ENCODE measurements around the gene NLRC5. TPM values are rescaled to one million over a fixed set of nuclear protein-coding genes. Genes with fewer than 3 reads are reported as not detected.

The NLRC5 gene
- total RNA-seq, 4 donors from 2014 or later = 20.6 to 189 (median 43.2) TPM

DNA sequence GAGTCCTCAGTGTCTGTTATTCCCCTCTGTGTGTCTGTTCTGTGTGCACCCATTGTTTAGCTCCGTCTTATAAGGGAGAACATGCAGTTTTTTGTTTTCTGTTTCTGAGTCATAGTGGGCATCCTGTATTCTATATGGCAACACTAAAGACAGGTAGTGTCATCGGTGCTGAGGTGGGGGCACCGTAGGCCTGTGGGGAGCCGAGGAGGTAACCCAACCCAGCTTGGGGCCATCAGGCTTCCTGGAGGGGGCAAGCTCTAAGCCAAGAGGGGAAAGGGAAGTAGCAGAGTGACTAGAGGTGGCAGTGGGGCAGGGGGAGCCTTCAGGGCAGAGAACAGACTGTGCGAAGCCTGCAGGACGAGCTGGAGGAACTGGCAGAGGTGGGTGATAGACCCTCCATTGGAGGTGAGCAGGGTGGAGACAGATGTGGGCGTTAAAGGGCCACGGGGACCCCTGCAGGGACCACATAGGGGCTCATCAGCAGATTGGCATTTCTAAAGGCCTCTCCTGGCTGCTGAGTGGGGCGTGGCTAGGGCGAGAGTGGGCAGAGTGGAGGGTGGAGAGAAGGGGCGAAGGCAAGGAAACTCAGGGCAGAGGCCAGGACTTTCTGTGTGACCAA is 139.5 kb downstream of the NLRC5 start:
- no peak for ATAC-seq (ENCODE audit: low FRiP score)
- TF ChIP-seq CTCF (IDR thresholded peaks at IDR 0.05) = no peak
- DNase-seq (ENCODE audit: low spot score) = no peak

GRCh38 chr16:57130950-57131321 is 141.6 kb downstream of the NLRC5 start:
- TF ChIP-seq CTCF (IDR thresholded peaks at IDR 0.05) = no peak
- DNase-seq (ENCODE audit: low spot score) (no peak), ATAC-seq (ENCODE audit: low FRiP score) (no peak)

- ATAC-seq (ENCODE audit: low FRiP score) (no peak), DNase-seq (ENCODE audit: low spot score) (no peak)
- TF ChIP-seq CTCF (IDR thresholded peaks at IDR 0.05) = no peak
Measured at GRCh38 chr16:57131351-57131970, 142.1 kb downstream of the NLRC5 start.

DNA sequence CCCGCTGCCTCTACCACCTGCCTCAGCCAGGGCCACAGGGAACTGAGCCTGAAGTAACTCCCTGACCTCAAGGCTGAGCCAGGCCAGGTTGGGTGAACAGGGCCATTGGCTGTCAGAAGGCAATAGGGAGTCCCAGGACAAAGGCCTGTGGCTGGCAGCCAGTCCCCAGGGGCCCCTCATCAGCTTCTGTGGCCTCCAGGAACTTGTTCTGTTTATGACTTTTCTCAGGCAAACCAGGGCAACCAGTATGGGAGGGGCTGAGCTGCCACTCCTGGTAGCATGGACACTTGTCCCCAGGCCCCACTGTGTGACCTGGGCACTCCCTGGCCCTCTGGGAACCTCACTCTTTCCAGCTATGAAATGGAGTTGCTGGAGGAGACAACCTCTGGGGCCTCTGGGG is 143.1 kb downstream of the NLRC5 start:
- no peak for DNase-seq (ENCODE audit: low spot score)
- TF ChIP-seq CTCF (IDR thresholded peaks at IDR 0.05) = no peak
- no peak for ATAC-seq (ENCODE audit: low FRiP score)

- TF ChIP-seq CTCF (IDR thresholded peaks at IDR 0.05) = no peak
- ATAC-seq (ENCODE audit: low FRiP score) = no peak
- DNase-seq (ENCODE audit: low spot score) = no peak
Measured at GRCh38 chr16:57133031-57133430, 143.7 kb downstream of the NLRC5 start.

Other genes starting within 250 kb of the NLRC5 start
- not detected for gene SLC12A3, start 124.3 kb upstream of the NLRC5 start, total RNA-seq
- 100 to 1,000 TPM; 151 to 170 (median 162) TPM for gene HERPUD1, start 57.4 kb upstream of the NLRC5 start, total RNA-seq
- 10 to 100 TPM in 1 of 4 donors, 1 to 10 TPM in 2, under 1 TPM in 1; 0.84 to 61.5 (median 5.9) TPM for gene CETP, start 27.6 kb upstream of the NLRC5 start, total RNA-seq
- gene CPNE2, start 103.0 kb downstream of the NLRC5 start, total RNA-seq = 10 to 100 TPM; 28.2 to 66.0 (median 45.8) TPM
- 10 to 100 TPM; 47.1 to 62.6 (median 54.5) TPM for gene PSME3IP1, start 196.5 kb downstream of the NLRC5 start, total RNA-seq
- gene RSPRY1, start 196.8 kb downstream of the NLRC5 start, total RNA-seq = 10 to 100 TPM; 22.7 to 40.6 (median 28.9) TPM

All from omental fat pad (tissue), 4 donors.